Measurements from ENCODE around the gene GLI1. TPM values are rescaled to one million over a fixed set of nuclear protein-coding genes. Genes with fewer than 3 reads are reported as not detected.

The GLI1 gene
- total RNA-seq, 1 donor from 2014 or later: 1.3 TPM

DNA sequence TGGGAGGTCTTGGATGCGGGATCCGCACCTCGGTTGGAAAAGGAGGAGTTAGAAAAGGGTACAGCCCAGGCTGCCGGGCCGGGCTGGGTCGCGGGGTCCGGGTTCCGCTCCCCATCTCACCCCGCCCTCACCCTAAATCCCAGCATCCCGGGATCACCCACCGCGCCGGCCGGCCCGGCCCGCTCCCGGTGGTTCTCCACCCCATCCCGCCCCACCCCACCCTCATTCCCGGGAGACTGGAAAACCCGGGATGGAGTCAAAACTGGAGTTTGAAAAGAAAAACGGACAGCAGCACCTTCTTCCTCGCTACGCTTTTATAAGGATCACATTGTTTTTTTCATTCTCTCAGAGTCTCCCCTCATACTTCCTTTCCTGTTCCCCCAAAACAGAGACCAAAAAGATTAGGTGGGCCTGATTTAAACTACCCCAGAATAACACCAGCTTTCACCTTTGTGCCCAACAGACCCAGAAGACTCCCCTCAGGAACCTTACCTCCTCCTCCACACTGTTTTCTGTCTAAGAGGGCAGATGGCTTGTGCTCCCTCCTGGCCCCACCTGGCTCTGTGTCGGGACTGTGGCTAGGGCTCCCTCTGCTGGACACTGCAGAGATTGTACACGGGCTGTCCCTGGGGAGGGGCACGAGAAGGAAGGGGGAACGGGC, 2.8 kb downstream of the GLI1 start:
- H3K27ac Mint-ChIP-seq: peak overlapping the region; percentile 93
- no peaks in the 10 kb centered on the region for H3K9me3 Mint-ChIP-seq
- TF ChIP-seq, protein P1, sequence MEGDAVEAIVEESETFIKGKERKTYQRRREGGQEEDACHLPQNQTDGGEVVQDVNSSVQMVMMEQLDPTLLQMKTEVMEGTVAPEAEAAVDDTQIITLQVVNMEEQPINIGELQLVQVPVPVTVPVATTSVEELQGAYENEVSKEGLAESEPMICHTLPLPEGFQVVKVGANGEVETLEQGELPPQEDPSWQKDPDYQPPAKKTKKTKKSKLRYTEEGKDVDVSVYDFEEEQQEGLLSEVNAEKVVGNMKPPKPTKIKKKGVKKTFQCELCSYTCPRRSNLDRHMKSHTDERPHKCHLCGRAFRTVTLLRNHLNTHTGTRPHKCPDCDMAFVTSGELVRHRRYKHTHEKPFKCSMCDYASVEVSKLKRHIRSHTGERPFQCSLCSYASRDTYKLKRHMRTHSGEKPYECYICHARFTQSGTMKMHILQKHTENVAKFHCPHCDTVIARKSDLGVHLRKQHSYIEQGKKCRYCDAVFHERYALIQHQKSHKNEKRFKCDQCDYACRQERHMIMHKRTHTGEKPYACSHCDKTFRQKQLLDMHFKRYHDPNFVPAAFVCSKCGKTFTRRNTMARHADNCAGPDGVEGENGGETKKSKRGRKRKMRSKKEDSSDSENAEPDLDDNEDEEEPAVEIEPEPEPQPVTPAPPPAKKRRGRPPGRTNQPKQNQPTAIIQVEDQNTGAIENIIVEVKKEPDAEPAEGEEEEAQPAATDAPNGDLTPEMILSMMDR (IDR thresholded peaks at IDR 0.05): peak; percentile 85
- H3K36me3 Mint-ChIP-seq (ENCODE audit: low read depth): peaks cover 17% of the 10 kb centered on the region
- H3K4me1 Mint-ChIP-seq: peaks cover 60% of the 10 kb centered on the region
- peak; percentile 72 for ATAC-seq (ENCODE audit: low read depth)
- no peaks in the 10 kb centered on the region for H3K27me3 Mint-ChIP-seq
- ChIA-PET CTCF (interaction anchor here (1.3 to 6.7 kb wide), 3 partner anchors 15 to 199 kb away, joined by 4 to 74 read pairs (median 5); partner anchors contain the start of gene ARHGAP9), POLR2A (interaction anchor here (0.6 to 6.9 kb wide), 8 partner anchors 10 to 220 kb away, joined by 3 to 133 read pairs (median 6); partner anchors contain the start of genes ARHGAP9, DDIT3 and R3HDM2)
- peak; percentile 84 for DNase-seq
- intact Hi-C loops (cut with micrococcal nuclease): loop anchor here (1.0 to 2.0 kb wide), 2 partner anchors 15 to 248 kb away; no protein-coding TSS in a partner anchor
- H3K4me3 Mint-ChIP-seq: peak overlapping the region; percentile 97

DNA sequence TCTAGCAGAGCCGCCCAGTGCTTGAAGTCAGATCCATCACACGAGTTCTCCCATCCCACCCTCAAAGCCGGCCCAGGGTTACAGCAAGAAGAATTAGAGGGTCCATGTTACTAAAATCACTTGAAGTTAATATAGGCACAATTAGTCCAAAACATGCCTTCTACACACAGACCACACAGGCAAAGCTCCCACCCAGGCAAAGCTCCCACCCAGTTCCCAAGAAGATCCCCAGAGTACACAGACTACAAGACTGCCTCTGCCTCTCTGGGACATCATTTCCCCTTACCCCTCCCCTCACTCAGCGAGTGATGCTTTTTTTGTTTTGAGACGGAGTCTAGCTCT, 3.3 kb downstream of the GLI1 start:
- intact Hi-C loops (cut with micrococcal nuclease): loop anchor here (1.0 to 2.0 kb wide), 2 partner anchors 14 to 248 kb away; no protein-coding TSS in a partner anchor

DNA sequence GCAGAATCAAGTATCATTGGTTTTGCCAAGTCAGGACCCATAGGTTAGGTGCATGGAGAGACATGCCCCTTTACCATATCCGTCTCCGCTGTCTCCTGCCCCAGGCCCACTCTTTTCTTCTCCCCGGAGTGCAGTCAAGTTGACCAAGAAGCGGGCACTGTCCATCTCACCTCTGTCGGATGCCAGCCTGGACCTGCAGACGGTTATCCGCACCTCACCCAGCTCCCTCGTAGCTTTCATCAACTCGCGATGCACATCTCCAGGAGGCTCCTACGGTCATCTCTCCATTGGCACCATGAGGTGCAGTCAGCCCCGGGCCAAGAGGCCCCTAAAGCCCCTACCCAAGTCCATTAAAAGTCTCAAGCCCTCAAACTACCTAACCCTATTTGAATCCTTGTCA, 5.0 kb downstream of the GLI1 start:
- peaks cover 29% of the 10 kb centered on the region for H3K36me3 Mint-ChIP-seq (ENCODE audit: low read depth)
- H3K27ac Mint-ChIP-seq: no peak overlapping the region
- H3K9me3 Mint-ChIP-seq: no peaks in the 10 kb centered on the region
- ChIA-PET CTCF (interaction anchor here (1.2 kb wide), 1 partner anchor 13 kb away, joined by 3 read pairs; no protein-coding TSS in a partner anchor), POLR2A (interaction anchor here (6.9 kb wide), 1 partner anchor 13 kb away, joined by 133 read pairs; the partner anchor contains the start of gene ARHGAP9)
- DNase-seq (no peak), ATAC-seq (ENCODE audit: low read depth) (no peak)
- no peaks in the 10 kb centered on the region for H3K27me3 Mint-ChIP-seq
- H3K4me1 Mint-ChIP-seq: peaks cover 42% of the 10 kb centered on the region
- no peak overlapping the region for H3K4me3 Mint-ChIP-seq
- intact Hi-C loops (cut with micrococcal nuclease): no loop called here
- TF ChIP-seq, protein P1 (IDR thresholded peaks at IDR 0.05): no peak

More for the DNA sequence above, 3.3 kb downstream of the GLI1 start:
- Mint-ChIP-seq H3K4me1 (peaks cover 58% of the 10 kb centered on the region), H3K27ac (peak overlapping the region; percentile 93), H3K27me3 (no peaks in the 10 kb centered on the region), H3K9me3 (no peaks in the 10 kb centered on the region), H3K36me3 (ENCODE audit: low read depth) (peaks cover 21% of the 10 kb centered on the region), H3K4me3 (peak overlapping the region; percentile 97)
- CTCF ChIA-PET: interaction anchor here (1.3 to 6.7 kb wide), 3 partner anchors 14 to 199 kb away, joined by 4 to 74 read pairs (median 5); partner anchors contain the start of gene ARHGAP9
- TF ChIP-seq, protein P1 (IDR thresholded peaks at IDR 0.05): no peak
- DNase-seq (no peak), ATAC-seq (ENCODE audit: low read depth) (no peak)
- POLR2A ChIA-PET: interaction anchor here (1.1 to 6.9 kb wide), 3 partner anchors 15 to 57 kb away, joined by 6 to 133 read pairs (median 7); partner anchors contain the start of genes ARHGAP9, DDIT3 and R3HDM2

DNA sequence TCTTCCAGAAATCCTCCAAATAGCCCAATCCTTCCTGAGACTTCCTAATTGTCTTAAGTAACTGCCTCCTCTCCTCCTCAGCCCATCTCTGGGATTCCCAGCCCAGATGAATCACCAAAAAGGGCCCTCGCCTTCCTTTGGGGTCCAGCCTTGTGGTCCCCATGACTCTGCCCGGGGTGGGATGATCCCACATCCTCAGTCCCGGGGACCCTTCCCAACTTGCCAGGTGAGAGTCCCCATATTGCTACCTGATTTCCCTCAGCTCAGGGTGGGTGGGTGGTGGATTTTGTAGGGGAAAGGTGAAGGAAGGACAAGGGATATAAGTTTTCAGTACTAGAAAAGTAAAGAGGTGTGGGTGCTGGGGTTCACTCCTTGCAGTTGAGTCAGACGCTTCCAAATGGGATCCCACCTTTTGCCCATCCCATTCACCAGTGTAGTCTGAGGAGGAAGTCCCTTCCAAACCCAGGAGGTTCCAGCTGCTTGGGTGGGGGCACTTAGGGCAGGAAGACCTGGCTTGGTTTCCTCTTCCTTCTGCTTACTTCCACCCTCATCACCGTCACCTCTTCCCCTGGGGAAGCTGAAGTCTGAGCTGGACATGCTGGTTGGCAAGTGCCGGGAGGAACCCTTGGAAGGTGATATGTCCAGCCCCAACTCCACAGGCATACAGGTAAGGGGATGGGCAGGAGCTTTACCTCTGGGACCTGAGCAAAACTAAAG, 5.6 kb downstream of the GLI1 start:
- Mint-ChIP-seq H3K36me3 (ENCODE audit: low read depth) (peaks cover 31% of the 10 kb centered on the region), H3K27ac (no peak overlapping the region), H3K27me3 (no peaks in the 10 kb centered on the region), H3K9me3 (no peaks in the 10 kb centered on the region), H3K4me1 (peaks cover 39% of the 10 kb centered on the region), H3K4me3 (no peak overlapping the region)
- CTCF ChIA-PET: interaction anchor here (1.2 kb wide), 1 partner anchor 12 kb away, joined by 3 read pairs; no protein-coding TSS in a partner anchor
- POLR2A ChIA-PET: interaction anchor here (0.5 to 1.7 kb wide), 3 partner anchors 12 to 384 kb away, joined by 3 to 7 read pairs (median 6); no protein-coding TSS in a partner anchor
- ATAC-seq (ENCODE audit: low read depth) (no peak), DNase-seq (no peak)
- intact Hi-C loops (cut with micrococcal nuclease): no loop called here
- TF ChIP-seq, protein P1 (IDR thresholded peaks at IDR 0.05): no peak

All from activated B cell treated with CpG ODN at 0.5 μM for 24 hours (primary cell).